Effector CD4-positive, alpha-beta T cell (primary cell): Measurements from ENCODE around the gene NBEA.

Experiments
- DNase-seq: peaks from one replicate; pipeline ENCODE4 v3.0.0-alpha.2; 2020

The NBEA gene

DNA sequence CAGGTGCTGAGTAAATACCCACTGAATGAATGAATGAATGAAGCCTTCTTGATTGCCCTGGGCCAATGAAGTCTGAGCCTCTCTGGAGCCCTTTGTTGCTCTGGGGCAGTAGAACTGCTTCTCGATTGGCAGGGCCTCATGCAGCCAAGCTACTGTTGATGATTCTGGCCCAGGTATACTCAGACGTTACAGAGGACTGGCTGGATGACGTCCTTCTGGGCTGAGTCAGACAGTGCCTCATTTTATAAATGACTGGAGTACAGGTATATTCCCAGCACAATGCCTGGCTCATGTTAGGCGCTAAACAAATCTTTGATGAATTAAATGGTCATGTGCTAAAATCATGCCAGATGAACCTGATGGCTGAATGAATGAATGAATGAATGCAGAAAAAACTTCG, 778.2 kb downstream of the NBEA start:
- no peak for DNase-seq

- no peak for DNase-seq
Observed at GRCh38 chr13:35720690-35721554, 778.9 kb downstream of the NBEA start.
